NCI-H460 (cell line): ENCODE measurements around the gene CHCT1. TPM values are rescaled to one million over a fixed set of nuclear protein-coding genes. Genes with fewer than 3 reads are reported as not detected.

Experiments used
- DNase-seq: peaks from one replicate; pipeline ENCODE4 v3.0.0-alpha.2; 2016; ENCODE audit warnings: low read depth; ENCODE audit errors: extremely low read depth
- total RNA-seq: library from RNA; depleted of rRNA; stranded (reverse); fragments of >200 nt; shearing (Covaris generic); gene quantifications from 2 replicates; pipeline ENCODE4 v1.2.3, GENCODE V29; 2014; rRNA removed

Gene CHCT1
- total RNA-seq, 1 experiment from 2014 or later, result not detected

DNA sequence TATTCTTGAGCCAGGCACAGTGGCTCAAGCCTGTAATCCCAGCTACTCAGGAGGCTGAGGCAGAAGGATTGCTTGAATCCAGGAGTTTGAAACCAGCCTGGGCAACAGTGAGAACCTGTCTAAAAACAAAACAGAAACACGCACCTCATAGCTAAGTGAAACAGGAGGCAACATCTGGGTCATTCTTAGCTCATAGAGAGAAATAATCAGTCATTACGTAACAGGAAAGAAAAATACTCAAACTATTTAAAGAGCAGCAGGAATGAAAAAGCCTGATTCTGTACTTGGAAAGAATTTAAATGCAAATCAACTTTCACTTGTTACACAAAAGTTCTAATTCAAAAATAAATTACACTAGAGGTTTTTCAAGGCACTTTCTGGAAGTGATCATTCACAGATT lies 17.2 kb downstream of the CHCT1 start:
- DNase-seq, result no peak

- no peak for DNase-seq
Measured at GRCh38 chr17:60442271-60443173, 20.2 kb downstream of the CHCT1 start.

- DNase-seq, result no peak
Measured at GRCh38 chr17:60443713-60444112, 21.4 kb downstream of the CHCT1 start.

GRCh38 chr17:60445144-60445543 lies 22.9 kb downstream of the CHCT1 start:
- DNase-seq, result no peak

- DNase-seq, result no peak
Measured at GRCh38 chr17:60447375-60447774, 25.1 kb downstream of the CHCT1 start.

GRCh38 chr17:60451071-60451470 lies 28.8 kb downstream of the CHCT1 start:
- DNase-seq, result no peak

- no peak for DNase-seq
Measured at GRCh38 chr17:60451965-60452364, 29.7 kb downstream of the CHCT1 start.

DNA sequence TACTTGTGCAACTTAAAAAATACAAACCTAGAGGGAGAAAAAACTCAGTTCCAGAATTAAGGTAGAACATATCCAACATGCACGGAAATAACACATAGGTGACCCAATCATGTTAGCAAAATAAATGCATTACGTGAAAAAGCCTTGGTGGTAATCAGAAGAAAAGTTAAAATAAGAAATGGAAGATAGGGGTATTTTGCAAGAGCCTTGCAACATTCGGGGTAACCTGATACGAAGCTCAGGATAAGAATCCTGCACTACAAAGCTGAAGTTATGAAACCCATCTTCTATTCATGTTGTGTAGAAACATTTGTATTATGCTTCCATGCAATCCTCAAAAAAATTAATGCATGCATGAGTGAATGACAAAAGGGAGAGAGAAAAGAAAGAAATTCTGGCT lies 33.1 kb downstream of the CHCT1 start:
- DNase-seq, result no peak

DNA sequence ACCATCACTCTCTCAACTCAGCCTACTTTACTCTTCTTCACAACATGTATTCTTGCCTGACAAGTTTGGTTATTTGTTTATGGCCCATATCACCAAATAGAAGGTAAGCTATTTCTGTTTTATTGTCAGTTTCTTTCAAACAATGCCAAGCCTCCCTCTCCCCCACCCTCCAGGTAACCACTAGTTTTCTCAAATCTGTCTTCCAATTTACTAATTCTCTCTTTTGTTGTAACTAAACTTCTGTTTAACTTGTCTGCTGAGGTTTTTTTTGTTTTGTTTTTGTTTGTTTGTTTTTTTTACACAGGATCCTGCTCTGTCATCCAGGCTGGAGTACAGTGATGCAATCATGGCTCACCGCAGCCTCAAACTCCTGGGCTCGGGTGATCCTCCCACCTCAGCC lies 34.9 kb downstream of the CHCT1 start:
- DNase-seq, result no peak

- no peak for DNase-seq
Measured at GRCh38 chr17:60461584-60461983, 39.3 kb downstream of the CHCT1 start.

GRCh38 chr17:60463157-60463835 lies 41.0 kb downstream of the CHCT1 start:
- DNase-seq, result no peak

GRCh38 chr17:60464343-60464742 lies 42.1 kb downstream of the CHCT1 start:
- DNase-seq, result no peak

- no peak for DNase-seq
Measured at GRCh38 chr17:60468371-60468770, 46.1 kb downstream of the CHCT1 start.

DNA sequence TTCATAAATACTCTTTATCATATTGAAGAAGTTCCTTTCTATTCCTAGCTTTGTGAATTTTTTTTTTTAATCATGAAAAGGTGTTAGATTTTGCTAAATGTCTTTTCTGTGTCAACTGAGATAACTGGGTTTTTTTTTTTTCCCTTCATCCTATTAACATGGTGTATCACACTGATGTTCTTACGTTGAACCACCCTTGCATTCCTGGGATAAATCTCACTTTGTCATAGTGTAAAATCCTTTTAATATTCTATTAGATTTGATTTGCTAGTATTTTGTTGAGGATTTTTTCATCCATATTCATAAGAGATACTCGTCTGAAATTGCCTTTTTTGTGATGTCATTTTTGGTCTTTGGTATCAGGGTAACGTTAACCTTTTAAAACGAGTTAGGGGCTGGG lies 49.2 kb downstream of the CHCT1 start:
- no peak for DNase-seq

DNA sequence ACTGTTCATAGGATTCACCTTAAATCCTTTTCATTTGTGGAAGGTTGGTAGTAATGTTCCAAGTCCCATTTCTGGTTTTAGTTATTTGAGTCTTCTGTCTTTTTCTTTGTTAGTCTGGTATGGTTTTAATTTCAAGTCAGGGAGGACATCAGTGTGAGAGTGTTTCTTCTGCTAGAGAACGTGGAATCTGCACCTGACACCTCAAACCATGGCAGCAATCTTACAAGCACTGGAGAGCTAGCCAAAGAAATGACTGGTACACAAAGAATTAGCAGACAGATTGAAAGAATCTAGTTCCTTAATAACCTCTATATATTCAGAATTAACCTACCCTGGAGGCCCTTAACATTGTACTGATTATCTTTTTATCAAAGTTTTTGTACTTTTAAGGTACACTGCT lies 50.2 kb downstream of the CHCT1 start:
- DNase-seq, result no peak

DNA sequence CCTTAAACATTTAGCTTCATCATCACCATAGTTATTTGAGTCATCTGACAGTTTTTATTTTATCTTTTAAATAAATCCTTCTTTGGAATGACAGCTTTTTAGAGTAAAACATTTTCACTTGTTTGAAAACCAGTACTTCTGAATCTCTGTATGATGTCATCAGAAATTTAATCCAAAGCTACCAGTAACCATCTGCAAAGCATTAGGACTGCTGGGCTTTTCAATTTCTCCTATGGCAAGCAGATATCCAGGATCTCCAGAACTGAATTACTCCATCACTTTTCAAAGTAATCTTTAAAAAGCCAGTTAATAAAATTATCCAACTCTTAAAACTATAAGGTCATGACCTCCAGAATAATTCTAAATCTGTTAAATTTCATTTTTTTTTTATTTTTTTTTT lies 51.5 kb downstream of the CHCT1 start:
- no peak for DNase-seq

Other genes with a start within 250 kb of the CHCT1 start
- gene USP32, start 30.4 kb upstream of the CHCT1 start, total RNA-seq, result 30.6 and 34.9 TPM in 2 replicates
- gene APPBP2, start 103.8 kb downstream of the CHCT1 start, total RNA-seq, result 18.7 and 21.5 TPM in 2 replicates
- gene PPM1D, start 177.7 kb downstream of the CHCT1 start, total RNA-seq, result 10.2 and 10.5 TPM in 2 replicates